Measurements from ENCODE around the gene PLCXD3. TPM values are rescaled to one million over a fixed set of nuclear protein-coding genes. Genes with fewer than 3 reads are reported as not detected.

The PLCXD3 gene
- total RNA-seq, 1 donor from 2014 or later = 7.2 TPM

GRCh38 chr5:41465493-41466171, 44.8 kb downstream of the PLCXD3 start:
- intact Hi-C loops (cut with DNase I) = no loop called here
- no peak overlapping the region for H3K27ac ChIP-seq
- H3K4me3 ChIP-seq = no peak overlapping the region
- no peaks in the 10 kb centered on the region for H3K9me3 ChIP-seq
- no peaks in the 10 kb centered on the region for H3K27me3 ChIP-seq
- TF ChIP-seq, protein P1, sequence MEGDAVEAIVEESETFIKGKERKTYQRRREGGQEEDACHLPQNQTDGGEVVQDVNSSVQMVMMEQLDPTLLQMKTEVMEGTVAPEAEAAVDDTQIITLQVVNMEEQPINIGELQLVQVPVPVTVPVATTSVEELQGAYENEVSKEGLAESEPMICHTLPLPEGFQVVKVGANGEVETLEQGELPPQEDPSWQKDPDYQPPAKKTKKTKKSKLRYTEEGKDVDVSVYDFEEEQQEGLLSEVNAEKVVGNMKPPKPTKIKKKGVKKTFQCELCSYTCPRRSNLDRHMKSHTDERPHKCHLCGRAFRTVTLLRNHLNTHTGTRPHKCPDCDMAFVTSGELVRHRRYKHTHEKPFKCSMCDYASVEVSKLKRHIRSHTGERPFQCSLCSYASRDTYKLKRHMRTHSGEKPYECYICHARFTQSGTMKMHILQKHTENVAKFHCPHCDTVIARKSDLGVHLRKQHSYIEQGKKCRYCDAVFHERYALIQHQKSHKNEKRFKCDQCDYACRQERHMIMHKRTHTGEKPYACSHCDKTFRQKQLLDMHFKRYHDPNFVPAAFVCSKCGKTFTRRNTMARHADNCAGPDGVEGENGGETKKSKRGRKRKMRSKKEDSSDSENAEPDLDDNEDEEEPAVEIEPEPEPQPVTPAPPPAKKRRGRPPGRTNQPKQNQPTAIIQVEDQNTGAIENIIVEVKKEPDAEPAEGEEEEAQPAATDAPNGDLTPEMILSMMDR (IDR thresholded peaks at IDR 0.05) = no peak
- H3K36me3 ChIP-seq = no peaks in the 10 kb centered on the region
- no peak for DNase-seq (ENCODE audit: low spot score in 2 of 2)
- H3K4me1 ChIP-seq = no peaks in the 10 kb centered on the region

GRCh38 chr5:41459557-41459956, 50.8 kb downstream of the PLCXD3 start:
- Histone ChIP-seq H3K27me3 (no peaks in the 10 kb centered on the region), H3K9me3 (no peaks in the 10 kb centered on the region), H3K4me3 (no peak overlapping the region), H3K4me1 (no peaks in the 10 kb centered on the region), H3K36me3 (no peaks in the 10 kb centered on the region), H3K27ac (no peak overlapping the region)
- no peak for DNase-seq (ENCODE audit: low spot score in 2 of 2)
- TF ChIP-seq, protein P1 (IDR thresholded peaks at IDR 0.05) = no peak
- intact Hi-C loops (cut with DNase I) = no loop called here

GRCh38 chr5:41457094-41457493, 53.3 kb downstream of the PLCXD3 start:
- intact Hi-C loops (cut with DNase I) = no loop called here
- H3K27ac ChIP-seq = no peak overlapping the region

DNA sequence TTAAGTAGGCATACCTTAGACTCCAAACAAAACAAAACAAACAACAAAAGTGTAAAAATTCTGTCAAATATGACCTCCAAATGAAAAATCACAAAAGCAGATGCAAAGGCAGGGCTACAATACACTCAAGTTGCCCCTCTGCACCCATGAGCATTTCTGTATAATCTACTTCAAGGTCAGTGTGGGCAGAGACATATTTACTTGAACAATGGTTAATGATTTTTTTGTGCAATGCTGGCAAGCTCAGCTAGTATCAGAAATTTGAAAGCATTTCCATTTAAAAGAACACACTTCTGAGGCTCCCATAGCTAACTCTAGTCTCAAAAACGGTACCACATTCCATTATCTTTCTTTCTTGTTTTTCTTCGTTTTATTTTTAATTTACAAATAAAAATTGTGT, 57.9 kb downstream of the PLCXD3 start:
- Histone ChIP-seq H3K4me1 (no peaks in the 10 kb centered on the region), H3K4me3 (no peak overlapping the region), H3K27ac (no peak overlapping the region), H3K36me3 (no peaks in the 10 kb centered on the region), H3K27me3 (no peaks in the 10 kb centered on the region), H3K9me3 (no peaks in the 10 kb centered on the region)
- intact Hi-C loops (cut with DNase I) = no loop called here
- DNase-seq (ENCODE audit: low spot score in 2 of 2) = no peak
- TF ChIP-seq, protein P1 (IDR thresholded peaks at IDR 0.05) = no peak

More at GRCh38 chr5:41457094-41457493, 53.3 kb downstream of the PLCXD3 start:
- no peaks in the 10 kb centered on the region for H3K9me3 ChIP-seq
- H3K27me3 ChIP-seq = no peaks in the 10 kb centered on the region
- no peaks in the 10 kb centered on the region for H3K4me1 ChIP-seq
- no peak for DNase-seq (ENCODE audit: low spot score in 2 of 2)
- H3K4me3 ChIP-seq = no peak overlapping the region
- TF ChIP-seq, protein P1 (IDR thresholded peaks at IDR 0.05) = no peak
- H3K36me3 ChIP-seq = no peaks in the 10 kb centered on the region

GRCh38 chr5:41447650-41448510, 62.5 kb downstream of the PLCXD3 start:
- Histone ChIP-seq H3K27ac (no peak overlapping the region), H3K27me3 (no peaks in the 10 kb centered on the region), H3K4me1 (no peaks in the 10 kb centered on the region), H3K9me3 (no peaks in the 10 kb centered on the region), H3K36me3 (no peaks in the 10 kb centered on the region), H3K4me3 (no peak overlapping the region)
- intact Hi-C loops (cut with DNase I) = no loop called here
- no peak for DNase-seq (ENCODE audit: low spot score in 2 of 2)
- TF ChIP-seq, protein P1 (IDR thresholded peaks at IDR 0.05) = no peak

Data from ascending aorta (tissue), 2 donors.